ENCODE data around the gene CYTH2.

GRCh38 chr19:48511321-48511731 is 42.2 kb downstream of the CYTH2 start:
- TF ChIP-seq CTCF (conservative IDR thresholded peaks at IDR 0.05; ENCODE audit: low read length): no peak
- no peak for TF ChIP-seq EZH2phosphoT487 (IDR thresholded peaks at IDR 0.05; ENCODE audit: borderline replicate concordance, low read depth, low read length)
